HUES48 (cell line): ENCODE results near the gene MYL10.

Experiments used
- H3K27ac ChIP-seq: one replicate; pipeline ENCODE4 v1.7.0; 2013; ENCODE audit warnings: low read depth, low read length, inconsistent platforms
- H3K27me3 ChIP-seq: 2 replicates; pipeline ENCODE4 v1.6.1; 2013; ENCODE audit warnings: mild to moderate bottlenecking, low read length; ENCODE audit not compliant: control insufficient read depth, insufficient read depth
- H3K36me3 ChIP-seq: 2 replicates; pipeline ENCODE4 v1.6.1; 2013; ENCODE audit warnings: low read length; ENCODE audit not compliant: control insufficient read depth, insufficient read depth
- H3K4me1 ChIP-seq: 2 replicates; pipeline ENCODE4 v1.6.1; 2013; ENCODE audit warnings: mild to moderate bottlenecking, low read length; ENCODE audit not compliant: control insufficient read depth, insufficient read depth
- H3K4me3 ChIP-seq: 2 replicates; pipeline ENCODE4 v1.5.1; 2013; ENCODE audit warnings: mild to moderate bottlenecking, low read depth, low read length
- H3K9ac ChIP-seq: 2 replicates; pipeline ENCODE4 v1.6.1; 2013; ENCODE audit warnings: mild to moderate bottlenecking, low read depth, low read length, moderate library complexity
- H3K9me3 ChIP-seq: 2 replicates; pipeline ENCODE4 v1.6.1; 2013; ENCODE audit warnings: low read length; ENCODE audit not compliant: control insufficient read depth, insufficient read depth

MYL10 gene

DNA sequence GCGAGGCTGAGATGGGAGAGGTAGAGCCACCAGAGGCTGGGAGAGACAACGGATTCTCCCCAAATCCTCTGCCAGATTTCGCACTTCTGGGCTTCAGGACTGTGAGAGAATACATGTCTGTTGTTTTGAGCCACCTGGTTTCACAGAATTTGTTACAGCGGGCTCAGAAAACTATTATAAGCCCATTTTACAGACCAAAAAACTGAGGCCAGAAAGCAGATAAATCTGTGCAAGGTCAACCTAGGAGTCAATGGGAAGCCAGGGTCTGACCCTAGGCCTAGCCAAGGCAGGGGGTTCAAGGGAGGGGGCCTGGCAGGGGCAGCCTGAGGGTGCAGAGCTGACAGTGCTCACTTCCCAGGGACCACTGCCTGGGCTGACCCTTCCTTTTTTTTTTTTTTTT lies 8.7 kb downstream of the MYL10 start:
- no peak overlapping the region for H3K9ac ChIP-seq

DNA sequence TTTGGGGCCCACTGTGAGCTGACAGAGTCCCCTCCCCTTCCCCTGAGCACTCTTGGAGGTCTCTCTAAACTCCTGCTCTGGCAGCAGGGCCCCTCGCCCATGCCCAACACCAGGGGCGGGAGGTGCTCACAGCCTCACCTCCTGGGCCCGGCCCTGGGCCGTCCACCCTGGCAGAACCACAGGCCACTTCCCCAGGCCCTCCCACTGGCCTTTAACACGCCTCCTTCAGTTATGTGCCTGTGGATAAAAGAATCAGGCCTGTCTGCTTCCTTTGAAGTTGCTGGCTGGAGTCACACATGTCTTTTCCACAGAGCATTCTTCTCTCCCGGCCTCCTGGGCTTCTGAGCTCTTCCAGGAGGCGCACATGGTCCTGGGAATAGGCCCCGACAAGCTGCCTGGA lies 10.2 kb downstream of the MYL10 start:
- Histone ChIP-seq H3K36me3 (no peaks in the 10 kb centered on the region), H3K4me3 (no peak overlapping the region), H3K4me1 (peaks cover 8% of the 10 kb centered on the region; the same call in 1 of the 2 replicates), H3K9ac (no peak overlapping the region), H3K9me3 (no peaks in the 10 kb centered on the region), H3K27ac (no peak overlapping the region), H3K27me3 (no peaks in the 10 kb centered on the region)

More for the DNA sequence above, 8.7 kb downstream of the MYL10 start:
- Histone ChIP-seq H3K27me3 (no peaks in the 10 kb centered on the region; the same call in 1 of the 2 replicates), H3K27ac (no peak overlapping the region), H3K4me1 (peaks cover 14% of the 10 kb centered on the region), H3K9me3 (no peaks in the 10 kb centered on the region), H3K36me3 (no peaks in the 10 kb centered on the region), H3K4me3 (no peak overlapping the region)

DNA sequence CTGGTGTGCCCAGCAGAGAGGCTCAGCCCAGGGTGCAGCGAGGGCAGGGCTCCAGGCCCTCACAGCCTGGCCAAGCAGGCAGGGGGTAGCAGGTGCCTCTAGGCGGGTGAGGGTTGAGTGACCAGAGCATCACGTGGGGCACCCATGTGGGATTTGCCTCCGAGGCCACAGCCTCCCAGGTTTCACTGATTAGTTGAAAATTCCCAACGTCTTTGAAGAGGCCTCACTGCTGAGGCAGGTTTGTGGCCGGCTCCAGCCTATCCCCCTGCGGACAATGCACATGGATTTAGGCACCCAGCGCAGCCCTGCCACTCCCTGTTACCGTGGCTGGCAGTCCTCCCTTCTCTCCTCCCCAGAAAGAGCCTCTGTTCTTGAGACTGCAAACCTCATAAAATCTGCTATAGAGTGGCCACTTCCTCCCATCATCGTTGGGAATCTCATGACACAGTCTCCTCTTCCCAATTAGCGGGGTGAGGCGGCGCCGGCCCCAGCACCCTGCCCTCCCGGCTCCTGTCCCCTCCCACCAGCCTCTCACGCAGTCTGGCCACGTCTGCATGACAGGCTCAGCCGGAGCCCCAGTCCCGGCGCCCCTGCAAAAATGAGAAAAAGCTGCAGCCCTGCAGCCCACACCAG lies 10.8 kb downstream of the MYL10 start:
- Histone ChIP-seq H3K9ac (no peak overlapping the region), H3K9me3 (no peaks in the 10 kb centered on the region), H3K27me3 (no peaks in the 10 kb centered on the region), H3K27ac (no peak overlapping the region), H3K4me3 (no peak overlapping the region), H3K4me1 (peaks cover 10% of the 10 kb centered on the region), H3K36me3 (no peaks in the 10 kb centered on the region)

DNA sequence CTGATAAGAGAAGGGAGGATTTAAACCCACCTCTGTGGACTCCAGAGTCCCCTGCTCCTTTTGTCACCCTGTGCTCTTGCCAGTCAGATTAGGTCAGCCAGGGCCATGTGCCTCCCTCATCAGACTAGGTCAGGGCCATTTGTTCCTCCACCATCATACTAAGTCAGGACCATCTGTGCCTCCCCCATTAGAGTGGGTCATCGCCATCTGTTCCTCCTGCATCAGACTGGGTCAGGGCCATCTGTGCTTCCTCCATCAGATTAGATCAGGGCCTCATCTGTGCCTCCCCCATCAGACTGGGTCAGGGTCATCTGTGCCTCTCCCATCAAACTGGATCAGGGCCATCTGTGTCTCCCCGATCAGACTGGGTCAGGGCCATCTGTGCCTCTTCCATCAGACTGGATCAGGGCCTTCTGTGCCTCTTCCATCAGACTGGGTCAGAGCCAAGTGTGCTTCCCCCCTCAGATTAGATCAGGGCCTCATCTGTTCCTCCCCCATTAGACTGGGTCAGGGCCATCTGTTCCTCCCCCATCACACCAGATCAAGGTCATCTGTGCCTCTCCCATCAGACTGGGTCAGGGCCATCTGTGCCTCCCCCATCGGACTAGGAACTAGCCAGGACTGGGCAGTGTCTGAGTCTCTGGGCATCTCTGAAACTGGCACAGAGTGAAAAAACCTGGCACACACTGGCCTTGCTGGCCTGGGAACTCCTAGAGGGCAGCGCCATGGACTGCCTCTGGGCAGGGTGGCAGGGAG lies 11.5 kb downstream of the MYL10 start:
- no peaks in the 10 kb centered on the region for H3K36me3 ChIP-seq
- H3K9me3 ChIP-seq, result no peaks in the 10 kb centered on the region
- peaks cover 17% of the 10 kb centered on the region for H3K4me1 ChIP-seq
- H3K27ac ChIP-seq, result no peak overlapping the region
- H3K27me3 ChIP-seq, result no peaks in the 10 kb centered on the region
- no peak overlapping the region for H3K4me3 ChIP-seq
- no peak overlapping the region for H3K9ac ChIP-seq

DNA sequence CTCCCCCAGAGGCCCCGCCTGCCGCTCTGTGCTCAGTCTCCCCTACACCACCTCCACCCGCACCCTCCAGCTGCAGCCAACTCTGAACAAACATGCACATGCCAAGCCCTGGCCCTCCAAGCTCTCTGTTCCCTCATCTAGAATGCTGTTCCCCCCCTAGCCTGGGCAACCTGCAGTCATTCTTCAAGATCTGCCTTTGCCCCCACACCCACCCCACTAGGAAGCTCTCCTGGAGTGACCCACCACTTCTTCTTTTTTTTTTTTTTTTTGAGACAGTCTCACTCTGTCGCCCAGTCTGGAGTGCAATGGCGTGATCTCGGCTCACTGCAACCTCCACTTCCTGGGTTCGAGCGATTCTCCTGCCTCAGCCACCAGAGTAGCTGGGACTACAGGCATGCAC lies 13.7 kb downstream of the MYL10 start:
- Histone ChIP-seq H3K27ac (peak overlapping the region; percentile 62), H3K9me3 (no peaks in the 10 kb centered on the region), H3K9ac (no peak overlapping the region), H3K4me1 (peaks cover 18% of the 10 kb centered on the region), H3K27me3 (no peaks in the 10 kb centered on the region), H3K4me3 (no peak overlapping the region), H3K36me3 (no peaks in the 10 kb centered on the region)

DNA sequence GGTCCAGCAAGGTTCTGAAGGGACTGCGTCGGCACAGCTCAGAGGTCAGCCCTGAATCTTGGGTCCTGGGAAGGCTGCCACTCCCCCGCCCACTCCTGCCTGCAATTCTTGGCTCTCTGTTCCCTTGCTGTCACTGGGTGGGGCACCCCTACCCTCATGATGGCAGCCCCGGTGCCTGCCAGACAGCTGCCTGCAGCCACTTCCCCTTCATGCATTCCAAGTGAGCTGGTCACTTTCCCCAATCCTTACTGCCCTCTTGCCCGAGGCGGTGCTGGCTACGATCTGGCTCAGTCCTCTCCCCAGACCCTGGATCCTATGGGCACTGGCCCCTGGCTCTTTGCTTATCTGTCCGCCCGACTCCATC lies 14.2 kb downstream of the MYL10 start:
- no peaks in the 10 kb centered on the region for H3K36me3 ChIP-seq
- no peak overlapping the region for H3K9ac ChIP-seq
- peaks cover 18% of the 10 kb centered on the region for H3K4me1 ChIP-seq
- peak overlapping the region; percentile 62 for H3K27ac ChIP-seq
- H3K27me3 ChIP-seq, result no peaks in the 10 kb centered on the region
- no peak overlapping the region for H3K4me3 ChIP-seq
- H3K9me3 ChIP-seq, result no peaks in the 10 kb centered on the region

DNA sequence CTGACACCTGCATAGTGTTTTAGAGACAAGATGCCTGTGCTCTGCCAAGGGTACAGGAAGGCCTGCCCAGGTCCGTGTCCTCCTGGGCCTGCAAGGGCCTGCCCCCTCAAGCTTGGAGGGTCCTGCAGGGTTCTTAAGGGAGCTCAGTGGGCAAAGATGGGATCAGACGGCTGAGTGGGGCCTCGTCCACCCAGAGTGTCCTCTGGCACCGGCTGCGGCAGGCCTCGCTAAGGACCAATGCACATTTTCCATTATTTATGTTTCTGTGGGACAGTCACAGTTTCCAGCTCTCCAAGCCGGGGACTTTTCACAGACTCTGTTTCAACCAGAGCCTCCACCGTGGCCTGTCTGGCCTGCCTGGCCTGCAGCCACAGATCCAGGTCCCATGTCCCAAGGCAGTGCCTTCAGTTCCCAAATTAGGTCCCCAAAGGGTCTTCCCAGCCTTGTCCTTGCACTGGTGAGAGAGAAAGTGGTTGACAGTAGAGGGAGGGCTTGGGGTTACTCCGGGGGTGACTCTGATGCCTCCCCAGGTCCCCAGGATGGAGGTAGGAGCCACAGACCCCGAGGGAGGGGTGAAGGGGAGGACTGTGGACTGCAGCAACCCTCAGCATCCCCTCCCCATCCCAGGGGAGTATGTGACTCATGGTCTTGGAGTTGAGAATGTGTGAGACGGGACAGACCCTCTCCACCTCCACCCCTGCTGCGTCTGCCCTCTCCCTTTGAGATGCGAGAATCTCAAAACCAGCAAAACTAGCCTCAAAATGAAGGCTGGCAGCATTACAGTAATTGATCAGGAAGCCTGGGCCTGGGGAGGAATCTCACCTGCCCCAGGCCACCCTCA lies 14.8 kb downstream of the MYL10 start:
- Histone ChIP-seq H3K9ac (no peak overlapping the region), H3K27ac (peak overlapping the region; percentile 62), H3K4me1 (peaks cover 18% of the 10 kb centered on the region), H3K4me3 (no peak overlapping the region), H3K9me3 (no peaks in the 10 kb centered on the region), H3K36me3 (no peaks in the 10 kb centered on the region), H3K27me3 (no peaks in the 10 kb centered on the region)

DNA sequence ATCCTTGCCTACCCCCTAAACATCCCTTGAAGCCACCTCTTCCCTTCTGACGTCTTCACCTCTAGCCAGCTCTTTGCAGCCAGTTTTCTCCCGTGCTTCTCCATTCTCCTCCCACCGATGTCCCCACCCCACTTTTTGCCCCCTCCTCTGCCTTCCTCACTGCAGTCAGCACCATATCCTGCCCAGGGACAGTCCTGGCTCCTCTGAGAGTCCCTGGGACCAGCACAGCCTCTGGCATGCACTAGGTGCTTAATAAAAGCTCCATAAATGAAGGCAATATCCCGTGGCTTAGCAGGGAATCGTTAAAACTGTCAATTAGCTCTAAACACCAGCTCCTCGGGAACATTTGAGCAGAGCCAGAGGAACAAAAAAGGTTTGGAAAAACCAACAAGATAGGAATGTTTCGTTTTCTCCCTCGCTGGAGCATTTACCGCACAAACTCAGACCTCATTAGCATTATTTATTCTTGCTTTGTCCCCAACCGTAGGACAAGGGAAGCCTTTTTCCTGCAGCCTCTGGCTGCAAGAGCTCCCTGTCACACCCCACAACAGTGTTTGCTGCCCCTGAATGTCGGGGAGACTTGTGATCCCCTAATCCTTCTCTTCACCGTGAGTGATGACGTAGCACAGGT lies 16.1 kb downstream of the MYL10 start:
- Histone ChIP-seq H3K27ac (peak overlapping the region; percentile 73), H3K9ac (no peak overlapping the region), H3K4me3 (no peak overlapping the region), H3K4me1 (peaks cover 21% of the 10 kb centered on the region), H3K36me3 (no peaks in the 10 kb centered on the region), H3K27me3 (no peaks in the 10 kb centered on the region), H3K9me3 (no peaks in the 10 kb centered on the region)

DNA sequence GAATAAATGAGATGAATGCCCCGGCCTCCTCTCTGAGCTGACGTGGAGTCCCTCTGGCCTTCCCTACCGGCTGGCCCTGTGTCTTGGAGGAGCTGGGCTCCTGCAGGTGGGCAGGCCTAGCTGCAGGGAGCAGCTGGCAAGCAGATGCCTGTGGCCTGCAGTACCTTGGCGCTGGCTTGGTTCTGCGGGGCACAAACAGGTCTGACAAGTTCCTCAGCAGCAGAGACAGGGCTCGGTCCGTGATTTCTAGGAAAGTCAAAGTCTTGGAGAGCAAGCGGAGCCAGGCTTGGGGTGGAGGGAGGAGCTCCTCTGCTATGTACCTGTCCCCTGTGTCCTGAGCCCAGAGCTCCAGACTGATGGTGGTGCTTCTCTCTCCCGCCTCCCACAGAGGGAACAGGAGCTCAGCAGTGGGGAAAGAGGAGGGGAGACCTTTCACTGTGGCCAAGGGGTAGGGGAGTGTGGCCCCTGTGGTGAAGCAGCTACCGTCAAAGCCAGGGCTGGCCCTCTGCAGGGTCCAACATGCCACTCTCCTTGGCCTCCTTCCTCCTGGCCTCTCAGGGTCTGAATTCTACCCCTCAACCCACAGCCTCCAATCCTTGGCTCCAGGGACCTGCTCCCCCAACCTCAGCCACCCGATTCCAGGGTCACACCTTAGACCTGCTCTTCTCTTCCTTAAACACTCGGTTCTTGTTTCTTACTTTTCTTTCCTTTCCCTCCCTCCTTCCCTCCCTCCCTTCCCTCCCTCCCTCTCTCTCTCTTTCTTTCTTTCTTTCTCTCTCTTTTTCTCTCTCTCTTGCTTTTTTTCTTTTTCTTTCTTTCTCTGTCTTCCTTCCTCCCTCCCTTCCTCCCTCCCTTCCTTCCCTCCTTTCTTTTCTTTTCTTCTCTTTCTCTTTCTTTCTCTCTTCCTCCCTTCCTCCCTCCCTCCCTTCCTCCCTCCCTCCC lies 20.1 kb downstream of the MYL10 start:
- no peak overlapping the region for H3K27ac ChIP-seq
- no peaks in the 10 kb centered on the region for H3K9me3 ChIP-seq
- H3K36me3 ChIP-seq, result no peaks in the 10 kb centered on the region
- H3K4me1 ChIP-seq, result peaks cover 13% of the 10 kb centered on the region
- H3K9ac ChIP-seq, result no peak overlapping the region
- no peaks in the 10 kb centered on the region for H3K27me3 ChIP-seq
- no peak overlapping the region for H3K4me3 ChIP-seq

DNA sequence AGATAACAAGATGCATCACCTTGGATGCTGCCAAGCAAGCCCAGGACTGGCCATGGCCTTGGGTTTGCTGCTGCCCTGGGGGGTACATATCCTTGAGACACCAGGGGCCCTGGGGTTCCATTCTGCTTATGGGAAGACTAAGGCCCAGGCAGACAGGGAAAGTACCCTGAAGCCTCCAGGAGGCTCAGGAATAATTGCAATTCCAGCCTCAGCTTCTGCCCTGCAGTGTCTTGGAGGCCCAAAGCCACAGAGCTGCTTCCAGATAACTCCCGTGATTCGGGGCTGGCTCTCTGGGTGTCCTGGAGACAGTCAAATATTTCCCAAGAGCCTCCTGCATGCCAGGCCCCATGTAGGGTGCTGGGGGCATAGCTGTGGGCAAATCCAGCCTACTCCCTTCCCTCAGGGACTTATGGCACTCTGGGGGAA lies 22.6 kb downstream of the MYL10 start:
- no peak overlapping the region for H3K4me3 ChIP-seq
- H3K9ac ChIP-seq, result no peak overlapping the region
- no peaks in the 10 kb centered on the region for H3K36me3 ChIP-seq
- 0 out of 2 replicates have a peak, but pooled peaks cover 3% of the 10 kb centered on the region for H3K4me1 ChIP-seq
- H3K27me3 ChIP-seq, result no peaks in the 10 kb centered on the region
- H3K9me3 ChIP-seq, result no peaks in the 10 kb centered on the region
- H3K27ac ChIP-seq, result no peak overlapping the region
